Measurements from ENCODE around the gene FMO3. TPM values are rescaled to one million over a fixed set of nuclear protein-coding genes. Genes with fewer than 3 reads are reported as not detected.
A peak's percentile ranks its signal among the peaks of the same experiment; 100 is the strongest.

FMO3 gene
- total RNA-seq, 4 donors from 2014 or later, result 2.3 to 5.5 (median 4.3) TPM

- Histone ChIP-seq H3K27me3 (no peaks in the 10 kb centered on the region), H3K4me1 (peaks cover 0 to 14% (median 0%) of the 10 kb centered on the region in 3 donors), H3K36me3 (no peaks in the 10 kb centered on the region), H3K4me3 (no peak overlapping the region), H3K27ac (peak overlapping the region in 2 of 4 donors; percentile 28 to 37), H3K9me3 (no peaks in the 10 kb centered on the region)
- TF ChIP-seq POLR2A (IDR thresholded peaks at IDR 0.05), result no peak
- no peak for TF ChIP-seq EP300 (IDR thresholded peaks at IDR 0.05)
- WGBS, 2 donors (ENCODE audit: low coverage in 1 of 2), result 83 to 84% methylated on average over 1 to 3 of the region's 3 CpGs
- no peak for ATAC-seq
Measured at GRCh38 chr1:171112119-171112518, 21.4 kb downstream of the FMO3 start.

- H3K27ac ChIP-seq, result no peak overlapping the region
- ATAC-seq, result no peak
- peaks cover 0 to 2% (median 0%) of the 10 kb centered on the region in 3 donors for H3K4me1 ChIP-seq
- no peaks in the 10 kb centered on the region for H3K9me3 ChIP-seq
- H3K36me3 ChIP-seq, result no peaks in the 10 kb centered on the region
- H3K4me3 ChIP-seq, result no peak overlapping the region
- no peaks in the 10 kb centered on the region for H3K27me3 ChIP-seq
- TF ChIP-seq POLR2A (IDR thresholded peaks at IDR 0.05) (no peak), POLR2AphosphoS5 (IDR thresholded peaks at IDR 0.05) (no peak), EP300 (IDR thresholded peaks at IDR 0.05) (no peak), CTCF (IDR thresholded peaks at IDR 0.05) (no peak)
- WGBS, 2 donors (ENCODE audit: low coverage in 1 of 2), result 63 to 84% methylated on average over 2 to 3 of the region's 3 CpGs
Measured at GRCh38 chr1:171113382-171113781, 22.7 kb downstream of the FMO3 start.

- peak; percentile 60 for ATAC-seq
- Histone ChIP-seq H3K4me3 (no peak overlapping the region), H3K27me3 (no peaks in the 10 kb centered on the region), H3K36me3 (no peaks in the 10 kb centered on the region), H3K9me3 (no peaks in the 10 kb centered on the region), H3K27ac (peak overlapping the region in 2 of 4 donors; percentile 11 to 18), H3K4me1 (no peaks in the 10 kb centered on the region)
- TF ChIP-seq CTCF (IDR thresholded peaks at IDR 0.05), result no peak
- TF ChIP-seq EP300 (IDR thresholded peaks at IDR 0.05), result no peak
- no peak for TF ChIP-seq POLR2AphosphoS5 (IDR thresholded peaks at IDR 0.05)
- TF ChIP-seq POLR2A (IDR thresholded peaks at IDR 0.05), result no peak
- 87 to 100% methylated on average over 2 of the region's 2 CpGs for WGBS, 2 donors (ENCODE audit: low coverage in 1 of 2)
Measured at GRCh38 chr1:171115280-171115897, 24.7 kb downstream of the FMO3 start.

GRCh38 chr1:171116676-171117075, 26.0 kb downstream of the FMO3 start:
- Histone ChIP-seq H3K4me3 (no peak overlapping the region), H3K4me1 (no peaks in the 10 kb centered on the region), H3K27ac (no peak overlapping the region), H3K27me3 (no peaks in the 10 kb centered on the region), H3K9me3 (no peaks in the 10 kb centered on the region), H3K36me3 (no peaks in the 10 kb centered on the region)
- 83 to 84% methylated on average over 1 of the region's 1 CpG for WGBS, 2 donors (ENCODE audit: low coverage in 1 of 2)
- TF ChIP-seq CTCF (IDR thresholded peaks at IDR 0.05) (no peak), POLR2AphosphoS5 (IDR thresholded peaks at IDR 0.05) (no peak), EP300 (IDR thresholded peaks at IDR 0.05) (no peak), POLR2A (IDR thresholded peaks at IDR 0.05) (no peak)
- ATAC-seq, result no peak

GRCh38 chr1:171117085-171117484, 26.4 kb downstream of the FMO3 start:
- Histone ChIP-seq H3K36me3 (no peaks in the 10 kb centered on the region), H3K4me1 (no peaks in the 10 kb centered on the region), H3K4me3 (no peak overlapping the region), H3K27me3 (no peaks in the 10 kb centered on the region), H3K9me3 (no peaks in the 10 kb centered on the region), H3K27ac (no peak overlapping the region)
- TF ChIP-seq POLR2AphosphoS5 (IDR thresholded peaks at IDR 0.05) (no peak), POLR2A (IDR thresholded peaks at IDR 0.05) (no peak), EP300 (IDR thresholded peaks at IDR 0.05) (no peak), CTCF (IDR thresholded peaks at IDR 0.05) (no peak)
- 62 to 78% methylated on average over 2 to 3 of the region's 6 CpGs for WGBS, 2 donors (ENCODE audit: low coverage in 1 of 2)
- no peak for ATAC-seq
